OCI-LY1 (cell line): ENCODE measurements around the gene MCC.

Source experiments
- EZH2 ChIP-seq: fragments of 200-600 bp; sonication (generic), shearing (Covaris generic); IDR thresholded peaks from 2 replicates; pipeline ENCODE4 v1.8.0; 2017; ENCODE audit warnings: borderline replicate concordance, mixed run types, mild to moderate bottlenecking, antibody characterized with exemption, low read length, moderate library complexity, mixed read lengths
- TF ChIP-seq, protein P1 (sequence below): fragments of 200-600 bp; sonication (generic), shearing (Covaris generic); IDR thresholded peaks from 2 replicates; pipeline ENCODE4 v1.5.1; 2017; ENCODE audit warnings: mild to moderate bottlenecking, antibody characterized with exemption, low read length, moderate library complexity, mixed read lengths

DNA sequence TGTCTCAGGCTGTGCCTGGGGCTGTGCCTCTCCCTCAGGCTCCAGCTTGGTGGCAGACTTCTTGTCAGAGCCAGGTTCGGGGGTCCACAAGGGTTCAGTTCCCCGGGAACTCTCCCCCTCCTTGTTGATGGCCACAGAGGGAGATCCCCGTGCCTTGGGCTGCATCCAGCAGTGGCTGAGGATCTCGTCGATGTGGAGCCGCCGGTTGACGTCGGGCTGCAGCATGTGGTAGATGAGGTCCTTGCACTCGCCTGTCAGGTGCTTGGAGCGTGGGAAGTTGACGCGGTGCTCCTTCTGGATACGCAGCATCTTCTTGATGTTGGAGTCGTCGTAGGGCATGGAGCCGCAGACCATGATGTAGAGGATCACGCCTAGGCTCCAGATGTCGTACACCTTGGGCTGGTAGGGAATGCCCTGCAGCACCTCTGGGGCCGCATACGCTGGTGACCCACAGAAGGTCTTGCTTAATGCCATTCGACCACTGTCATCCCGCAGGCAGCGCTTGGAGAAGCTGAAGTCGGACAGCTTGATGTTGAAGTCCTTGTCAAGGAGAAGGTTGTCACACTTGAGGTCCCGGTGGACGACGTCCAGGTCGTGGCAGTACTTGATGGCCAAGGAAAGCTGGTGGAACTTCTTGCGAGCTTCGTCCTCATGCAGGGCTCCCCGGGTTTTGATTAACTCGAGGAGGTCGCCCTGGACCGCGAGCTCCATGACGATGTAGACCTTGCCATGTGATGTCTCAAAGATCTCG is 54.2 kb downstream of the MCC start:
- TF ChIP-seq, protein P1, sequence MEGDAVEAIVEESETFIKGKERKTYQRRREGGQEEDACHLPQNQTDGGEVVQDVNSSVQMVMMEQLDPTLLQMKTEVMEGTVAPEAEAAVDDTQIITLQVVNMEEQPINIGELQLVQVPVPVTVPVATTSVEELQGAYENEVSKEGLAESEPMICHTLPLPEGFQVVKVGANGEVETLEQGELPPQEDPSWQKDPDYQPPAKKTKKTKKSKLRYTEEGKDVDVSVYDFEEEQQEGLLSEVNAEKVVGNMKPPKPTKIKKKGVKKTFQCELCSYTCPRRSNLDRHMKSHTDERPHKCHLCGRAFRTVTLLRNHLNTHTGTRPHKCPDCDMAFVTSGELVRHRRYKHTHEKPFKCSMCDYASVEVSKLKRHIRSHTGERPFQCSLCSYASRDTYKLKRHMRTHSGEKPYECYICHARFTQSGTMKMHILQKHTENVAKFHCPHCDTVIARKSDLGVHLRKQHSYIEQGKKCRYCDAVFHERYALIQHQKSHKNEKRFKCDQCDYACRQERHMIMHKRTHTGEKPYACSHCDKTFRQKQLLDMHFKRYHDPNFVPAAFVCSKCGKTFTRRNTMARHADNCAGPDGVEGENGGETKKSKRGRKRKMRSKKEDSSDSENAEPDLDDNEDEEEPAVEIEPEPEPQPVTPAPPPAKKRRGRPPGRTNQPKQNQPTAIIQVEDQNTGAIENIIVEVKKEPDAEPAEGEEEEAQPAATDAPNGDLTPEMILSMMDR = no peak
- no peak for TF ChIP-seq EZH2
